HG02885 (cell line): Measurements from ENCODE around the gene EBNA1BP2.
"Not testable (repeated sequence)": the region's sequence is repeated elsewhere in the genome, so short reads cannot be mapped to it uniquely, and the experiment has no call there.

Experiments
- ATAC-seq: cut with Tn5 transposase; IDR thresholded peaks from one replicate; pipeline ENCODE4 v1.9.1; 2021; ENCODE audit warnings: mild to moderate bottlenecking; ENCODE audit not compliant: unreplicated experiment, poor library complexity

EBNA1BP2 gene

GRCh38 chr1:43123031-43123430 lies 49.1 kb downstream of the EBNA1BP2 start:
- no peak for ATAC-seq

- no peak for ATAC-seq
Measured at GRCh38 chr1:43121256-43121900, 50.7 kb downstream of the EBNA1BP2 start.

- not testable (repeated sequence) for ATAC-seq
Measured at GRCh38 chr1:43119928-43120586, 52.0 kb downstream of the EBNA1BP2 start.
